Endodermal cell (in vitro differentiated cells): ENCODE measurements around the gene NT5C2. TPM values are rescaled to one million over a fixed set of nuclear protein-coding genes. Genes with fewer than 3 reads are reported as not detected.

Source experiments
- DNase-seq: peaks from one replicate; pipeline ENCODE4 v3.0.0-alpha.2; 2017
- H3K27ac ChIP-seq: 2 replicates; pipeline ENCODE4 v1.5.1; 2013; ENCODE audit warnings: mild to moderate bottlenecking, low read depth, low read length, moderate library complexity
- H3K27me3 ChIP-seq: 2 replicates; pipeline ENCODE4 v1.6.1; 2013; ENCODE audit warnings: mild to moderate bottlenecking, low read length, moderate library complexity; ENCODE audit not compliant: insufficient read depth, control insufficient read depth, poor library complexity, severe bottlenecking
- H3K36me3 ChIP-seq: 2 replicates; pipeline ENCODE4 v1.7.0; 2013; ENCODE audit warnings: mild to moderate bottlenecking, low read length, moderate library complexity; ENCODE audit not compliant: control insufficient read depth, insufficient read depth
- H3K4me1 ChIP-seq: one replicate; pipeline ENCODE4 v1.7.0; 2013; ENCODE audit warnings: low read length; ENCODE audit not compliant: control insufficient read depth, insufficient read depth
- H3K4me3 ChIP-seq: 2 replicates; pipeline ENCODE4 v1.5.1; 2013; ENCODE audit warnings: mild to moderate bottlenecking, low read length, moderate library complexity
- H3K9ac ChIP-seq: 2 replicates; pipeline ENCODE4 v1.6.1; 2013; ENCODE audit warnings: mild to moderate bottlenecking, low read length, moderate library complexity; ENCODE audit not compliant: poor library complexity, severe bottlenecking; ENCODE audit errors: extremely low read depth
- H3K9me3 ChIP-seq: 2 replicates; pipeline ENCODE4 v1.6.1; 2013; ENCODE audit warnings: mild to moderate bottlenecking, low read length, moderate library complexity; ENCODE audit not compliant: control insufficient read depth
- H3K27ac Mint-ChIP-seq: 2 replicates; pipeline ENCODE4 v1.8.0; 2020; ENCODE audit warnings: mixed read lengths
- H3K27me3 Mint-ChIP-seq: 2 replicates; pipeline ENCODE4 v1.8.0; 2021; ENCODE audit warnings: mild to moderate bottlenecking, mixed read lengths; ENCODE audit not compliant: insufficient read depth
- H3K36me3 Mint-ChIP-seq: 2 replicates; pipeline ENCODE4 v1.8.0; 2020; ENCODE audit warnings: low read depth, mixed read lengths
- H3K4me1 Mint-ChIP-seq: 2 replicates; pipeline ENCODE4 v1.8.0; 2020; ENCODE audit warnings: mixed read lengths
- H3K4me3 Mint-ChIP-seq: 2 replicates; pipeline ENCODE4 v1.8.0; 2020; ENCODE audit warnings: mild to moderate bottlenecking, moderate library complexity, mixed read lengths
- H3K9me3 Mint-ChIP-seq: 2 replicates; pipeline ENCODE4 v1.8.0; 2020; ENCODE audit warnings: mild to moderate bottlenecking, mixed read lengths
- CTCF ChIP-seq: fragments of 200-600 bp; sonication (generic); conservative IDR thresholded peaks from 2 replicates; pipeline ENCODE4 v1.5.0; 2021; ENCODE audit warnings: antibody characterized with exemption, mild to moderate bottlenecking
- WGBS, 2 experiments: methylation state at CpG; one replicate each; pipeline versions ENCODE4 v1.1.5 to v1.1.7; 2013; ENCODE audit warnings: missing lambda C conversion rate in 2 of 2, mixed read lengths in 1 of 2; ENCODE audit not compliant: insufficient coverage in 1 of 2, insufficient read length in 1 of 2; 5-methylcytosine and 5-hydroxymethylcytosine counted together
- total RNA-seq, 2 donors: library from RNA; stranded (reverse); fragmentation: NEBNext Ultra II Directional in 1 of 2; extraction: Animal tissue kit (Norgen Biotek cat#: 25700) in 1 of 2; gene quantifications; 2 replicates in 1 of 2; 3 replicates in 1 of 2; pipeline ENCODE4 v1.2.1, GENCODE V29; 2021

NT5C2 gene
- total RNA-seq, 2 donors from 2014 or later: 122 to 148 TPM

- Histone ChIP-seq H3K36me3 (peaks cover 17% of the 10 kb centered on the region), H3K4me3 (no peak overlapping the region), H3K9me3 (no peaks in the 10 kb centered on the region), H3K4me1 (no peaks in the 10 kb centered on the region), H3K9ac (no peak overlapping the region), H3K27ac (no peak overlapping the region), H3K27me3 (no peaks in the 10 kb centered on the region)
- Mint-ChIP-seq H3K4me3 (no peak overlapping the region), H3K4me1 (no peaks in the 10 kb centered on the region), H3K36me3 (peaks cover 24% of the 10 kb centered on the region), H3K9me3 (no peaks in the 10 kb centered on the region), H3K27me3 (no peaks in the 10 kb centered on the region), H3K27ac (no peak overlapping the region)
- no peak for DNase-seq
- no peak for TF ChIP-seq CTCF
- WGBS, 2 experiments: 93 to 95% methylated on average over 2 to 4 of the region's 4 CpGs
These were observed 112.0 kb downstream of the NT5C2 start for GRCh38 chr10:103080891-103081581.

- H3K4me1 ChIP-seq: no peaks in the 10 kb centered on the region
- no peak overlapping the region for H3K4me3 Mint-ChIP-seq
- H3K27me3 ChIP-seq: no peaks in the 10 kb centered on the region
- H3K27ac Mint-ChIP-seq: no peak overlapping the region
- no peaks in the 10 kb centered on the region for H3K27me3 Mint-ChIP-seq
- no peaks in the 10 kb centered on the region for H3K4me1 Mint-ChIP-seq
- H3K9me3 Mint-ChIP-seq: no peaks in the 10 kb centered on the region
- H3K9ac ChIP-seq: no peak overlapping the region
- H3K36me3 Mint-ChIP-seq: peaks cover 16% of the 10 kb centered on the region
- H3K4me3 ChIP-seq: no peak overlapping the region
- H3K27ac ChIP-seq: no peak overlapping the region
- peak; percentile 57 for DNase-seq
- no peak for TF ChIP-seq CTCF
- 80 to 91% methylated on average over 3 to 11 of the region's 11 CpGs for WGBS, 2 experiments
- H3K36me3 ChIP-seq: peaks cover 6% of the 10 kb centered on the region
- H3K9me3 ChIP-seq: no peaks in the 10 kb centered on the region
These were observed 113.1 kb downstream of the NT5C2 start for GRCh38 chr10:103079946-103080345.

- Histone ChIP-seq H3K27ac (no peak overlapping the region), H3K9ac (no peak overlapping the region), H3K27me3 (no peaks in the 10 kb centered on the region), H3K9me3 (no peaks in the 10 kb centered on the region), H3K36me3 (no peaks in the 10 kb centered on the region), H3K4me1 (no peaks in the 10 kb centered on the region), H3K4me3 (no peak overlapping the region)
- no peaks in the 10 kb centered on the region for H3K4me1 Mint-ChIP-seq
- no peak for DNase-seq
- H3K4me3 Mint-ChIP-seq: no peak overlapping the region
- 91% methylated on average over 7 of the region's 7 CpGs; no CpG with 5 or more reads in 1 of the 2 experiments for WGBS, 2 experiments
- peaks cover 16% of the 10 kb centered on the region for H3K36me3 Mint-ChIP-seq
- H3K27me3 Mint-ChIP-seq: no peaks in the 10 kb centered on the region
- no peak overlapping the region for H3K27ac Mint-ChIP-seq
- TF ChIP-seq CTCF: no peak
- no peaks in the 10 kb centered on the region for H3K9me3 Mint-ChIP-seq
These were observed 114.0 kb downstream of the NT5C2 start for GRCh38 chr10:103079100-103079499.
